SK-N-MC (cell line): ENCODE data around the gene TMEM115.

ENCODE experiments used
- DNase-seq: peaks from one replicate; pipeline ENCODE4 v3.0.0-alpha.2; 2011; ENCODE audit warnings: low read depth, low spot score
- H3K27ac ChIP-seq: fragments of 200-600 bp; sonication (generic); 2 replicates; pipeline ENCODE4 v1.5.1; 2016; ENCODE audit warnings: mixed run types
- H3K36me3 ChIP-seq: fragments of 200-600 bp; sonication (generic); 2 replicates; pipeline ENCODE4 v1.6.1; 2017; ENCODE audit warnings: antibody characterized with exemption, low read length, mixed read lengths; ENCODE audit not compliant: insufficient read depth
- H3K4me3 ChIP-seq: fragments of 200-600 bp; sonication (generic); 2 replicates; pipeline ENCODE4 v1.5.1; 2016
- H3K9ac ChIP-seq: fragments of 200-600 bp; sonication (generic); 2 replicates; pipeline ENCODE4 v1.8.0; 2017; ENCODE audit warnings: mixed run types, mixed read lengths; ENCODE audit not compliant: insufficient read length
- H3K9me3 ChIP-seq: fragments of 200-600 bp; sonication (generic); 2 replicates; pipeline ENCODE4 v1.6.1; 2017; ENCODE audit warnings: low read depth, mild to moderate bottlenecking, antibody characterized with exemption, low read length, moderate library complexity, mixed read lengths
- EZH2 ChIP-seq: fragments of 200-600 bp; sonication (generic); IDR thresholded peaks from one replicate; pipeline ENCODE4 v1.6.1; 2017; ENCODE audit warnings: antibody characterized with exemption
- FOXP2 ChIP-seq: optimal IDR thresholded peaks from 2 replicates; pipeline ENCODE3; 2011; ENCODE audit warnings: mild to moderate bottlenecking, moderate library complexity; ENCODE audit not compliant: insufficient read depth; ENCODE audit errors: extremely low read length, control extremely low read depth
- POLR2AphosphoS5 ChIP-seq: IDR thresholded peaks from 2 replicates; pipeline ENCODE4 v1.6.1; 2012; ENCODE audit warnings: mild to moderate bottlenecking, low read depth, low read length, borderline replicate concordance

Gene TMEM115

DNA sequence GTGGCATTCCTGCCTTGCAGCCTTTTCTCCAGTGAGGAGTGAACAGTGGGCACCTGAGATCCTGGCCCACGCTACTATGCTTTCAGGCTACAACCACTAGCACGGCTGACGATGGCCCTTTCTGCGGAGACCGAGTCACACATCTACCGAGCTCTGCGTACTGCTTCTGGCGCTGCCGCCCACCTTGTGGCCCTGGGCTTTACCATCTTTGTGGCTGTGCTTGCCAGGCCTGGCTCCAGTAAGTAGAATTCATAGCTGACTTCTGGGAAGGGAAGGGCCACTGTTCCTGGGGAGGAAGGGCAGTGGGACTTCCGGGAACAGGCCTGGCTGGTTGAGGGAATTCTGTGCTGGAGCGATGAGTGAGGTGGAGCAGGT lies 8.0 kb downstream of the TMEM115 start:
- no peak overlapping the region for H3K27ac ChIP-seq
- H3K9me3 ChIP-seq = no peaks in the 10 kb centered on the region
- no peak for DNase-seq
- peak overlapping the region; percentile 47 for H3K9ac ChIP-seq
- TF ChIP-seq EZH2 (no peak), FOXP2 (no peak), POLR2AphosphoS5 (no peak)
- H3K4me3 ChIP-seq = peak overlapping the region; percentile 90
- no peaks in the 10 kb centered on the region; the same call in 1 of the 2 replicates for H3K36me3 ChIP-seq

DNA sequence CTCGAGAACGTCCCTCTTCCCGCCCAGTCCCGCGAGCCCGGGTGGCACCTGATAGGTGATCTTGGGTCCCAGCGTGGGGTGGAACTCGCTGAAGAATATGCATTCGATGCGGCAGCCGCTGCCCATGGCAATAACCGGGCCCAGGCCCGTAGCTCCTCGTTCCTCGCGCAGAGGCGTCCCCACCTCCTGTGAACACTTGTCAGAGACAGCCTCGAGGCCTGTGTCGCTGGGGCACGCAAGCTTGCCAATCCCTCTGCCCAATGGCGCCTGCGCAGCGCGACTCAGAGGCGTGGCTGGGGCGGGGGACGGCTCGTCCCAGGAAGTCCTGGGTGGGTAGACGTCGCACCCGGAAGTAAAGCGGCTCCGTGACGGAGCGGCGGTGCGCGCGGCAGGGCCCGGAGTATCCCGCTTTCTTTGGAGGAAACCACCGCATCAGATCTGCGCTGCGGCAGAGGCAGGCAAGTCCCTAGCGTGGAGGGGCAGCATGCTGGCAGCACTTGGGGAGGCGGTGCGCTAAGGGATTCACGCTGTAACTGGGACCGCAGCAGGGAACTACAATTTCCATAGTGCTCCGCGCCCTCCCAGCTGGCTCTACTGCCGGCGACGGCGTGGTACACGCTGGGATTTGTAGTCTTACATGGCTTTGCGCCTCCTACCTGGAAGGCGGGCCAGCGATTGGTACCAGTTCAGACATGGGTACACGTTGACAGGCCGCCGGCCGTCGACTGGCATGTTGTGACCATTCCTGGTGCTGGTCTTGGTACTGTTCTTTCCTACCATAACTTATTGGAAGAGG lies 8.6 kb downstream of the TMEM115 start, which contains the start of the genes CYB561D2 and NPRL2:
TSS of gene CYB561D2 (plus strand) at position 336 of the 796 bp plus-strand sequence. CDS start 572 bp downstream, outside the sequence.
TSS of gene NPRL2 (minus strand) at position 249 of the 796 bp plus-strand sequence. CDS start at position 126, 123 bp downstream.
- Histone ChIP-seq H3K9me3 (no peaks in the 10 kb centered on the region), H3K27ac (peak within 1 kb of the TSS; percentile 89), H3K4me3 (peak within 1 kb of the TSS; percentile 90), H3K9ac (peak within 1 kb of the TSS; percentile 81), H3K36me3 (no peaks in the 10 kb centered on the region; the same call in 1 of the 2 replicates)
- DNase-seq = peak; percentile 48
- TF ChIP-seq FOXP2 = no peak
- peak; percentile 88 for TF ChIP-seq POLR2AphosphoS5

DNA sequence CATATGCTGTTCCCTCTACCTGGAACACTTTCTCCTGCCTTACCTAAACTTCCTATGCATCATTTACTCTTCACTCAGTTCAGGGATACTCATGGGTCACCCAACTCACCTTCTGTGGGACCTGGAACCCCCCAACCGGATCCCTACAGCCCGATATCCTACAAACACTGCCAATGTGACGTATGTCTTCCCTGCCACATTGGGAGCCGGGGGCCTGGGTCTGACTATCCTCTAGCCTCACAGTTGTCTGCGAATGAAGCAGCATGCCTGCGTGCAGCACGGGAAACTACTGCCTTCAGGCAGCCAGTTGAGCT lies 9.2 kb downstream of the TMEM115 start:
- DNase-seq = no peak
- H3K9ac ChIP-seq = peak overlapping the region; percentile 81
- no peaks in the 10 kb centered on the region for H3K9me3 ChIP-seq
- no peak for TF ChIP-seq EZH2
- no peak for TF ChIP-seq POLR2AphosphoS5
- no peak for TF ChIP-seq FOXP2
- no peak overlapping the region for H3K27ac ChIP-seq
- no peaks in the 10 kb centered on the region; the same call in 1 of the 2 replicates for H3K36me3 ChIP-seq
- H3K4me3 ChIP-seq = peak overlapping the region; percentile 90

DNA sequence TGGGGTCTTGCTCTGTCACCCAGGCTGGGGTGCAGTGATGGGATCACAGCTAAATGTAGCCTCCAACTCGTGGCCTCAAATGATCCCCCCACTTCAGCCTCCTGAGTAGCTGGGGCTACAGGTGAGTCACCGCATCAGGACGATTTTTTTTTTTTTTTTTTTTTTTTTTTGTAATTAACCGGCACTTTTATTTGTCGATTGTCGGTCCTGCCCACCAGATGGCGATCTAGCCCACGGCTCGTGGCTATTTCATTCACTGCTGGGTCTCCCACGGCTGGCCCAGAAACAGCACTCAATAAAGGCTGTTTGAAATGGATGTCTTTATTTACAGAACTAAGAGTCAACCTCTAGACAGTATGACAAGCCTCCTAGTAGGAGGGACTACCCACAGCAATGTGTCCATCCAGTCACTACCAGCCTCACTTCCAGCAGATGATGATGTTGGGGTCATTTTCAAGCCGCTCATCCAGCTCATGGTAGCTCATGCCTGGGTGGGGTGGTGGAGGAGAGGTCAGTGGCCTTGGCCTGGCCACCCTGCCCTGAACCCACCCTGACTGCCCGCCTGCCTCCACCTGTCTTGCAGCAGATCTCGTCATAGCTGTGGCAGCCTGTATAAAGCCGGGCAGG lies 12.0 kb downstream of the TMEM115 start:
- TF ChIP-seq EZH2 (no peak), FOXP2 (no peak), POLR2AphosphoS5 (no peak)
- H3K27ac ChIP-seq = no peak overlapping the region

DNA sequence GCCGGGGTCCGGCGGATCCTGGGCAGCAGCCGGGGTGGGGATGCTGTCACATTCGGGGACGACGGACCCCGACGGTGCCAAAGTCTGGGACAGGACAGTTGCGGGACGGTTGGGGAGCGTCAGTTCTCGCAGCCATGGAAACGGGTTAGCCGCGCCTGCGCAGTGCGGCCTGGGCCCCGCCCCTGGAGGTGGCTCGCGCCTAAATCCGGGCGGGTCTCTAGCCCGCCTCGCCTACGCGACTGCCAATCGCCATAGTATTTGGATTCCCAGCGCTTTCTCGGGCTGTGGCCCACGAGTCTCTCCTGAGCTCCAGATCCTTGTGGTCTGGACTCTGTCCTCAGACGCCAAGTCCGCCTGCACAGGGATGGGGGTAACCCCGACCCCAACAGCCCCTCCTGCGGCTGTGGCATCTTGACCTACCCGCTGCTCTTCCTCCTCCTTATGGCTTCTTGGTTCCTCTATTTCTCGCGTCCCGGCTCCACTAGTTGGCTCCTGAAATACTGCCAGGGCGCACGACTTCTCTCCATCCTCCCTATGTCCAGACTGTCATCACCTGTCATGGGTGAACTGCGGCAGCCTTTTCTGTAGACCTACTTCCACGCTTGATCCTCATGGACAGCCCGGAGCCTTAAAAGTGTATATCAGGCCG lies 13.6 kb downstream of the TMEM115 start, which contains the start of gene ZMYND10:
TSS of gene ZMYND10 (minus strand) at position 147 of the 649 bp plus-strand sequence. CDS start 153 bp downstream, outside the sequence.
- Histone ChIP-seq H3K4me3 (peak within 1 kb of the TSS; percentile 73), H3K9ac (no peak within 1 kb of the TSS), H3K27ac (no peak within 1 kb of the TSS), H3K36me3 (no peaks in the 10 kb centered on the region), H3K9me3 (no peaks in the 10 kb centered on the region)
- peak; percentile 33; the same call in 1 of the 2 replicates for TF ChIP-seq POLR2AphosphoS5
- no peak for TF ChIP-seq EZH2
- no peak for TF ChIP-seq FOXP2
- DNase-seq = no peak

More for the DNA sequence above, 12.0 kb downstream of the TMEM115 start:
- Histone ChIP-seq H3K4me3 (no peak overlapping the region), H3K9me3 (no peaks in the 10 kb centered on the region), H3K36me3 (no peaks in the 10 kb centered on the region), H3K9ac (no peak overlapping the region)
- DNase-seq = no peak

DNA sequence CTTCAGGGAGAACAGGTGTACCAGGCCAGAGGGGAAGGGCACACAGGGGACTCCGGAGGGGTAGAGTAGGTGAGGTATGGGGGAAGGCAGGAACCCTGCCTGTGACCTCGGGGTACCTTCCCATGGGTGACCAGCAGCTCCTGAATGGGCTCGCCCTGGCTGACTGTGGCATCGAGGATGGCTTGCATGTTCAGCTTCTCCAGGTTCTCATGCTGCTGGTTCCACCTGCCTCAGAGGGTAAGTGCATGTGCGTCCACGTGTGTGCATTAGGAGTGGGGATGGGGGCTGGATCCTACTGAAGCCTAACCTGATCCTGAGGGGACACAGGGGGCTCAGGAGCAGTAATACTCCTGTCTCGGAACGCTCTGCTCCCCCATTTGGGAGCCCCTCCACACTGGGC lies 14.3 kb downstream of the TMEM115 start:
- Histone ChIP-seq H3K9me3 (no peaks in the 10 kb centered on the region), H3K9ac (no peak overlapping the region), H3K36me3 (no peaks in the 10 kb centered on the region), H3K4me3 (peak overlapping the region; percentile 73), H3K27ac (no peak overlapping the region)
- DNase-seq = no peak
- TF ChIP-seq POLR2AphosphoS5 = no peak
- TF ChIP-seq EZH2 = no peak
- TF ChIP-seq FOXP2 = no peak

DNA sequence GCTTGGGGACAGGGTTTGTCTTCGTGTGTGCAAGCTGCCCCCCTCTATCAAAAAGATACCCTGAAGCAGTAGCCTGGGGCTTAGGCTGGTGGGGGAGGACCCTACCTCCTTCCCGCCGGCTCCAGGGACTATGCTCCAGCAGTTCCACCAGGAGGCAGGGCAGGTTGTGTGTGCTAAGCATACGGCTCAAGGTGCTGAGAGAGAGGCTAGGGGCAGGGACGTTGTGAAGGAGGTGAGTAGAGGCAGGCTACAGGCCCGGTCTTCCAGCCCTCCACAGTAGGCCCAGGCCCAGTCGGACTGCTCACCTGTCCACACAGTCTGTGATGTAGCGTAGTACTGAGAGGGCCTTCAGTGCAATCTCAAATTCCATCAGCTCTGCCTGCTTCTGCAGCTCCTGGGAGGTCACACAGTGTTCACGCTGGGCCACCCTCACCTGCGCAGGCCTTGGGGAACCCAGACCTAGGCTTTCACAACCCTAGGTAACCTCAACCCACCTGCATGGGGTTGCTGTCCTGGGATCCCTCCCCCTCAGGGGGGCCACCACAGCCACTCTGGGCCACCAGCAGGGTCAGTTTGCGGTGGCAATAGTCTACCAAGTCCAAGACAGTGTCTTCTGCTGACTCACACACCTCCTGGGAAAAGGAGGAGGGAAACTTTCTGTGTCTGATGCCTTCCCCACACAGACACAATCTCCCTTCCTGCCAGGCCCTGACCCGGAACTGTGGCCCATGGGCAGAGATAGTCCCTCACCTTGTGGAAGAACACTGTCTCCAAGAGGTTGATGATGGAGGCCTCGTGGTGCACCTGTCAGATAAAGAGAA lies 16.3 kb downstream of the TMEM115 start:
- Histone ChIP-seq H3K9ac (no peak overlapping the region), H3K4me3 (no peak overlapping the region), H3K36me3 (no peaks in the 10 kb centered on the region), H3K9me3 (no peaks in the 10 kb centered on the region), H3K27ac (no peak overlapping the region)
- no peak for DNase-seq
- no peak for TF ChIP-seq POLR2AphosphoS5
- no peak for TF ChIP-seq FOXP2
- no peak for TF ChIP-seq EZH2
